Stimulated activated effector memory CD8-positive, alpha-beta T cell treated with anti-CD3 and anti-CD28 coated beads, Interleukin-12 subunit alpha, Interleukin-12 subunit beta, amount 100 ng/mL, for 72 hours (primary cell): Measurements from ENCODE around the gene ANKS1B.

Experiments
- ATAC-seq: fragments of 150-1000 bp; cut with Tn5 transposase; 2 replicates; pipeline ENCODE4 v1.10.0; 2021
- DNase-seq, 2 donors: peaks; one replicate each; pipeline ENCODE4 v3.0.0; 2021 to 2022; ENCODE audit warnings: low spot score in 2 of 2
- H3K27ac Mint-ChIP-seq: one replicate; pipeline ENCODE4 v1.8.0; 2022; ENCODE audit warnings: mild to moderate bottlenecking, mixed read lengths
- H3K36me3 Mint-ChIP-seq: one replicate; pipeline ENCODE4 v1.8.0; 2022; ENCODE audit warnings: mild to moderate bottlenecking, mixed read lengths
- H3K4me1 Mint-ChIP-seq: one replicate; pipeline ENCODE4 v1.8.0; 2022; ENCODE audit warnings: mixed read lengths
- H3K4me3 Mint-ChIP-seq: one replicate; pipeline ENCODE4 v1.8.0; 2022; ENCODE audit warnings: mild to moderate bottlenecking, mixed read lengths
- H3K9me3 Mint-ChIP-seq: one replicate; pipeline ENCODE4 v1.8.0; 2022; ENCODE audit warnings: mixed read lengths

The ANKS1B gene

GRCh38 chr12:99282624-99283023, 702.1 kb downstream of the ANKS1B start:
- no peak for ATAC-seq
- DNase-seq, result no peak
- H3K9me3 Mint-ChIP-seq, result peaks cover 5% of the 10 kb centered on the region
- no peaks in the 10 kb centered on the region for H3K4me1 Mint-ChIP-seq
- H3K27ac Mint-ChIP-seq, result no peak overlapping the region
- no peaks in the 10 kb centered on the region for H3K36me3 Mint-ChIP-seq
- no peak overlapping the region for H3K4me3 Mint-ChIP-seq

GRCh38 chr12:99282086-99282485, 702.6 kb downstream of the ANKS1B start:
- DNase-seq, result no peak
- no peak for ATAC-seq
- Mint-ChIP-seq H3K27ac (no peak overlapping the region), H3K4me3 (no peak overlapping the region), H3K36me3 (no peaks in the 10 kb centered on the region), H3K9me3 (peaks cover 7% of the 10 kb centered on the region), H3K4me1 (no peaks in the 10 kb centered on the region)

DNA sequence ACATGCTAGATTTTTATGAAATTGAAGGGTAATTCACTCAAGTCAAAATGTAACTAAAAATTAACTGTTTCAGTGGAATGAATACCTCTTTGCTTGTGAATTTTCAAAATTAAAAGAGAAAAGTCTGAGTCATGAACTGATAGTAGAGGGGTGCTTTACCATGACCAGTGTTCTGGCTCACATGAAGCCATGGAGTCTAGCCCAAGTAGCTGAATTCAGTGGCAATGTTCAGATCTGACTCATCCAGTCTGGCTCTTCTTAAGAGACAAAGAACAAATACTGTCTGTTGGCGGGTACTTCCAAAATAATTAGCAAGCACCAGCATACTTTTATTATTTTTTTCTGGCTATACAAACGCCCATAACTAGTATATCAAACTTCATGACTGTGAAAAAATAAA, 703.5 kb downstream of the ANKS1B start:
- Mint-ChIP-seq H3K9me3 (peaks cover 6% of the 10 kb centered on the region), H3K4me1 (no peaks in the 10 kb centered on the region), H3K36me3 (no peaks in the 10 kb centered on the region), H3K4me3 (no peak overlapping the region), H3K27ac (no peak overlapping the region)
- DNase-seq (no peak), ATAC-seq (no peak)

GRCh38 chr12:99278899-99279298, 705.8 kb downstream of the ANKS1B start:
- peaks cover 9% of the 10 kb centered on the region for H3K9me3 Mint-ChIP-seq
- H3K36me3 Mint-ChIP-seq, result no peaks in the 10 kb centered on the region

DNA sequence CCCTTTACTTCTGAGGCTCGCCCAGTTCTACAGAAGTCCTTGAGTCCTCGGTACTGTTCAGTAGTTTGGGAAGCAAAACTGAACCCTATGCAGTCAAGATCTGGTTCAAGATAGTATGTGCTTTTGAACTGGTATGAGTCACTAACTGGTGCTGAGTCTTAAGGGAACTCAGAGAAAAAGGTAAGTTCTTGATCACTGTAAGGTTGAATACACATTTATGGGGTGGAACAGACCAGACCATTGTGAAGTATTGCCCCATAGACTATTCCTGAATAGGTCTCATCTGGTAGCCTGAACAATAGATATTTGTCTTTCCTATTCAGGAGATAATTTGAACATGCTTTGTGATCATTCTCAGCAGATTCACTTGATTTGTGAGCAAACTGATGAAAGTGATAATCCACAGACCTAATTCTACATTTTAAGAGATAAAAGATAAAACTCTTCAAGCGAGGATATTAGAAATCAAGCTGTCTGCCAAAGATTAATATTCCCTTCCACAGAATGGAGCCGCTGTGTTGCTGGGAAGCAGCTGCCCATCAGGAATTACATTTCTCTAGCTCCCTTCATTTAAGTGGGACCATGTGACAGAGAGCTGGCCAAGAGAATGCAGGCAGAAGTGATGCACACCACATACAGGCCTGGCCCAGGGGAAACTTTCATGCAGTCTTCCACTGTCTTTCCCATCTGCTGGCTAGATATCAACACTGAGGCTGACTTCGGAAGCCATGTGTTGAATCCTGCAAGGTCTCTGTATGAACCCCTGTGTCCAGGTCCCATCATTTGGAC, 707.0 kb downstream of the ANKS1B start:
- DNase-seq (no peak), ATAC-seq (no peak)
- no peaks in the 10 kb centered on the region for H3K36me3 Mint-ChIP-seq
- H3K4me1 Mint-ChIP-seq, result no peaks in the 10 kb centered on the region
- H3K9me3 Mint-ChIP-seq, result peaks cover 9% of the 10 kb centered on the region
- no peak overlapping the region for H3K4me3 Mint-ChIP-seq
- H3K27ac Mint-ChIP-seq, result no peak overlapping the region

More at GRCh38 chr12:99278899-99279298, 705.8 kb downstream of the ANKS1B start:
- Mint-ChIP-seq H3K4me1 (no peaks in the 10 kb centered on the region), H3K27ac (no peak overlapping the region), H3K4me3 (no peak overlapping the region)
- ATAC-seq (no peak), DNase-seq (no peak)

- Mint-ChIP-seq H3K4me3 (no peak overlapping the region), H3K9me3 (peaks cover 17% of the 10 kb centered on the region), H3K27ac (no peak overlapping the region), H3K36me3 (no peaks in the 10 kb centered on the region), H3K4me1 (no peaks in the 10 kb centered on the region)
- no peak for DNase-seq
- no peak for ATAC-seq
Measured at GRCh38 chr12:99271071-99271470, 713.7 kb downstream of the ANKS1B start.

DNA sequence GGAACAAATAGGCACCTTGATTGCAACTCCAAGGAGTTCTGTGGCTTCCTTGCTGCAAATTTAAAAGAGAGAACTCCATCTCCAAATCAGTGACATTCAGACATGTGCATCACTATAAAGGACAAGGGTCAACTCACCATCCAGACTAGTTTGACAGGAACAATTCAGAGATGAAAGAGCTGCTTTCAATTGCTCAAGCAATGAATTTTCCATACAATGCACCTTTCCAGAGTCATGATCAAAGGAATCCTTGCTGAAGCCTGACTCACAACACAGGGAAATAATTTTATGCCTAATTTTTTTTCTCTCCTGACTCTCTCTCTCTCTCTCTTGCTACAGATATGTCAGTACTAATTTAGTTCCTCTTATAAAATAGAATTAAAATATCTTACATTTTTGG, 717.7 kb downstream of the ANKS1B start:
- no peak overlapping the region for H3K4me3 Mint-ChIP-seq
- no peak for DNase-seq
- H3K27ac Mint-ChIP-seq, result no peak overlapping the region
- no peak for ATAC-seq
- H3K36me3 Mint-ChIP-seq, result no peaks in the 10 kb centered on the region
- H3K9me3 Mint-ChIP-seq, result peaks cover 28% of the 10 kb centered on the region
- no peaks in the 10 kb centered on the region for H3K4me1 Mint-ChIP-seq

DNA sequence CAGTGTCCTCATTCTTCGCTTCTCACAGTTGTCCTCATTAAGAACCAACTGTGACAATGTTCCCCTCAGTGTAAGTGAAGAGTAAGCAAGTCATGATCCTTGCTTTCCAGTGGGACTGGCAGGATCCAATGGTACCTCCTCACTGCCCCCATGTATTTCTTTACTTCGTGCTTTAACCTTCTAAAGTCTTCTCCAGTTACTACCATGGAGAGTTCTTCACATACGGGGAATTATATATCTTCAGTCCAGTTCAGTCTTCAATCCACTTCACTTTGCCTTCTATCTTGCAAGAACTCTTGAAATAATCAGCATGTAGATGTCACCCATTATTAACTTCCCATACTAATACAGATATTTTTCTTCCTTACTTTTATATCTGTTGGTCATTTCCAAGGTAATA, 719.1 kb downstream of the ANKS1B start:
- H3K9me3 Mint-ChIP-seq, result peaks cover 35% of the 10 kb centered on the region
- no peak overlapping the region for H3K27ac Mint-ChIP-seq
- no peaks in the 10 kb centered on the region for H3K36me3 Mint-ChIP-seq
- H3K4me1 Mint-ChIP-seq, result no peaks in the 10 kb centered on the region
- DNase-seq (no peak), ATAC-seq (no peak)
- H3K4me3 Mint-ChIP-seq, result no peak overlapping the region

GRCh38 chr12:99261256-99261655, 723.5 kb downstream of the ANKS1B start:
- H3K36me3 Mint-ChIP-seq, result no peaks in the 10 kb centered on the region
- no peak overlapping the region for H3K4me3 Mint-ChIP-seq
- H3K4me1 Mint-ChIP-seq, result no peaks in the 10 kb centered on the region
- ATAC-seq (no peak), DNase-seq (no peak)
- peaks cover 28% of the 10 kb centered on the region for H3K9me3 Mint-ChIP-seq
- no peak overlapping the region for H3K27ac Mint-ChIP-seq

GRCh38 chr12:99260456-99260996, 724.2 kb downstream of the ANKS1B start:
- no peak for ATAC-seq
- Mint-ChIP-seq H3K36me3 (no peaks in the 10 kb centered on the region), H3K4me1 (no peaks in the 10 kb centered on the region), H3K27ac (no peak overlapping the region), H3K9me3 (peaks cover 23% of the 10 kb centered on the region), H3K4me3 (no peak overlapping the region)
- no peak for DNase-seq

DNA sequence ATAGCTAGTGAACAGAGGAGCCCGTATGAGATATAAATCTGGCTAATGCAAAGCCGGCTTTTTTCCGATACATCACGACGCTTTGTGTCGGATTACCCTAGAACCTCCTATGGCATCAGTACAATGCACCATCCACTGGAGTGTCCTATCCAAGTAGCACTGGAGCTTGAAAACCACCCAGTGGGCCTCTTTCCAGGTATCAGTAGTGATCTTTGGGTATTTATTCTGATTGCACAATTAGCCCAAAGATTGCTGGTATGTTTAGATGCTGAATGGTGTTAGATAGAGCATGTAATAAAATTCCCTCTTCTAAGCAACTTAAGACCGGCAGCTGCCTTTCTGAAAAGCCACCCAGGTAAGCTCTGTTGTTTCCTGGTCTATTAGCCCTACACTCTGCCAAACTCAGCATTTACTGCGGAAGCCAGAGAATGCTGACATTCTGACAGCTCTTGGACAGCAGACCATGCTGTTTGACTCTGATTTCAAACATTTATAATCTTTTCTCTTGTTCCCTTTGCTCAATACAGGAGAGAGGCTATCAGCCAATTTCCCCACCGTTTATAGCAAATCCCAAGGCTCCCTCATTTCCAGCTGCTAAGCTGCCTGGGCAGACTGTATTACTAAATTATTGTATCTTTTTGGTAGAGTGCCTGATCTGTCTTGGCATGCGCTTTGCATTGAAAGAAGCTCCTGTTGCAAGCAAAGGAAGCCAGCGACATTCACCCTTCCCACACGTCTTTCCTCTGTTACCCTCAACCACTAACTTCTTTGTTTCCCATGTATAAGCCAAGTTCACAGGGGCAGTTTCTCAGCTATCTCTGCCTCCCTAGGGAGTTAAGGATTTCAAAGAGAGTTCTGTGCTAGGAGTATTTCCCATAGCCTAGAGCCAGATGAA, 725.4 kb downstream of the ANKS1B start:
- H3K36me3 Mint-ChIP-seq, result no peaks in the 10 kb centered on the region
- H3K9me3 Mint-ChIP-seq, result peaks cover 20% of the 10 kb centered on the region
- H3K27ac Mint-ChIP-seq, result no peak overlapping the region
- no peaks in the 10 kb centered on the region for H3K4me1 Mint-ChIP-seq
- ATAC-seq (peak; percentile 28), DNase-seq (no peak)
- no peak overlapping the region for H3K4me3 Mint-ChIP-seq

DNA sequence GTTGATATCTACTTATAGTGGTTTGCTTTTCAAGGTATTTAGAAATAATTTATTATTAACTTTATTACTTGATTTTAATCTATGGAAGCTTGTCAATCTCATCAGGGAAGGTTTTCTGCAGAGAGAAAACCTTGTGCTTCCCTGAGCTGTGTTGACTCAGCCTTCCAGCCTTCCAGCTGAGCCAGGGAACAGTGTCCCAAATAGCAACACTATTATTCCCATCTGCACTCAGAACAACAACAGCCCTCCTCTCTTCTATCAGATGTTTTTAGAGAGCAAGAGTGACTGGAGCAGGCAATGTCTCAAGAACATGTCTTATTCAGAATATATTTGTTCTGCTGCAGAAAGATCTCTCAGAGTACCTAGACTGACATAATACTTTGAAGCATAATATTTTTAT, 727.1 kb downstream of the ANKS1B start:
- ATAC-seq, result no peak
- H3K9me3 Mint-ChIP-seq, result peaks cover 16% of the 10 kb centered on the region
- no peak overlapping the region for H3K27ac Mint-ChIP-seq
- H3K4me3 Mint-ChIP-seq, result no peak overlapping the region
- H3K36me3 Mint-ChIP-seq, result no peaks in the 10 kb centered on the region
- H3K4me1 Mint-ChIP-seq, result no peaks in the 10 kb centered on the region
- DNase-seq, result no peak

DNA sequence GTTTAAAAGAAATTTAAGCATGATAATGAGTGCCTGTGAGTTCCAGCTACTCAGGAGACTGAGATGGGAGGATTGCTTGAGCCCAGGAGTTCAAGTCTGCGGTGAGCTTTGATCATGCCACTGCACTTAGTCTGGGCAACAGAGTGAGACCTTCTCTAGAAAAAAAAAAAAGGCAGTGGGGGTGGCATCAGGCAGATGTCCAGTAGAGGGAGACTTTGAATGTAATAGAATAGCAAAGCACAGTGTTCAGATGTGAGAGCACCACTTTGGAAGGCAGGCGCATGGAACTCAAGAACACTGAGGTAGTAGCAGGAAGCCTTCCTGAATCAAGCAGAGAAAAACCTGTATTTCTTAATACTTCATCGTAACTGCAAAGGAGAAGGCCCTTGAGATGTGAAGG, 731.7 kb downstream of the ANKS1B start:
- peaks cover 13% of the 10 kb centered on the region for H3K9me3 Mint-ChIP-seq
- ATAC-seq, result no peak
- no peak overlapping the region for H3K27ac Mint-ChIP-seq

GRCh38 chr12:99250091-99250490, 734.6 kb downstream of the ANKS1B start:
- H3K4me3 Mint-ChIP-seq, result no peak overlapping the region
- peaks cover 10% of the 10 kb centered on the region for H3K9me3 Mint-ChIP-seq
- H3K36me3 Mint-ChIP-seq, result no peaks in the 10 kb centered on the region
- no peak overlapping the region for H3K27ac Mint-ChIP-seq
- H3K4me1 Mint-ChIP-seq, result no peaks in the 10 kb centered on the region
- no peak for ATAC-seq
- no peak for DNase-seq

More for the DNA sequence above, 731.7 kb downstream of the ANKS1B start:
- Mint-ChIP-seq H3K4me1 (no peaks in the 10 kb centered on the region), H3K4me3 (no peak overlapping the region), H3K36me3 (no peaks in the 10 kb centered on the region)
- DNase-seq, result no peak

DNA sequence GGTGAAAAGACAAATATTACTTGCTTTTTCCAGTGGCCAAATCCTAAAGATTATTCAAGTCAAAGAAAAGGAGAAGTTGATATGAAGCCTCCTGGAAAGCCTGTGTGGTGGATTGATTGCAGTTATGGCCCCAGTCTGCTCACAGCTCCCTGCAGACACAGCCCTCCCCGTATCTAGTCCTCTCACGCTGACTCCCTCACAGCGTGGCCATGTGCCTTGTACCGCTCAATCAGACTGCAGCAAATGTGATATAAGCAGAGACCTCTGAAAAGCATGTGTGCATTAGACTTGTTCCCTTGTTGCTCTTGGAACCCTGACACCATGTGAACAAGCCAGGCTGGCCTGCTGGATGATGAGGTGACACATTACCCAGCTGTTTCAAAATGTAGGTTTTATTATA, 735.2 kb downstream of the ANKS1B start:
- H3K27ac Mint-ChIP-seq, result no peak overlapping the region
- H3K9me3 Mint-ChIP-seq, result peaks cover 10% of the 10 kb centered on the region
- no peaks in the 10 kb centered on the region for H3K4me1 Mint-ChIP-seq
- no peaks in the 10 kb centered on the region for H3K36me3 Mint-ChIP-seq
- ATAC-seq (no peak), DNase-seq (no peak)
- H3K4me3 Mint-ChIP-seq, result no peak overlapping the region
